SK-N-SH (cell line): ENCODE measurements around the gene RNF212B. TPM values are rescaled to one million over a fixed set of nuclear protein-coding genes. Genes with fewer than 3 reads are reported as not detected.

Experiments
- CTCF ChIA-PET: fragments of 300-600, 350-600 bp; formaldehyde crosslinking; extraction: SDS; loops from one replicate; lab custom pipeline; 2021; lab: Yijun Ruan, JAX
- POLR2A ChIA-PET: fragments of 350-600 bp; sonication (Branson Sonifier 250); formaldehyde crosslinking; extraction: SDS; loops from one replicate; lab custom pipeline; 2020; ENCODE audit warnings: antibody characterized with exemption, inconsistent platforms; lab: Yijun Ruan, JAX
- DNase-seq: peaks from one replicate; pipeline ENCODE4 v3.0.0; 2012
- H2AFZ ChIP-seq: fragments of 200-600 bp; sonication (generic); 2 replicates; pipeline ENCODE4 v1.8.1; 2016; ENCODE audit warnings: antibody characterized with exemption, mild to moderate bottlenecking, low read depth
- H3F3A ChIP-seq: fragments of 200-600 bp; sonication (generic); replicated peaks from 2 replicates; pipeline ENCODE3; 2016; ENCODE audit warnings: antibody characterized with exemption, mild to moderate bottlenecking; ENCODE audit not compliant: insufficient read depth
- H3K27ac ChIP-seq, 2 experiments: fragments of 200-500 bp in 1 of 2; fragments of 200-600 bp in 1 of 2; sonication (Bioruptor generic) in 1 of 2; sonication (generic), shearing (Covaris generic) in 1 of 2; 2 replicates each; pipeline versions ENCODE4 v1.5.1 to v1.6.1; 2014 to 2016; ENCODE audit warnings: low read depth in 2 of 2, inconsistent platforms in 1 of 2, low read length in 1 of 2, mild to moderate bottlenecking in 1 of 2, mixed read lengths in 1 of 2
- H3K27me3 ChIP-seq: fragments of 200-600 bp; sonication (generic), shearing (Covaris generic); 2 replicates; pipeline ENCODE4 v1.6.1; 2016; ENCODE audit warnings: mixed run types; ENCODE audit not compliant: insufficient read depth
- H3K36me3 ChIP-seq, 2 experiments: fragments of 200-500 bp in 1 of 2; fragments of 200-600 bp in 1 of 2; sonication (Bioruptor generic) in 1 of 2; sonication (generic) in 1 of 2; replicated peaks in 1 of 2; 2 replicates each; pipeline versions ENCODE3 to v1.5.1; 2014 to 2016; ENCODE audit warnings: low read length in 1 of 2, mild to moderate bottlenecking in 1 of 2; ENCODE audit not compliant: insufficient read depth in 2 of 2, control insufficient read depth in 1 of 2
- H3K4me1 ChIP-seq, 2 experiments: fragments of 200-500 bp in 1 of 2; fragments of 200-600 bp in 1 of 2; sonication (Bioruptor generic) in 1 of 2; sonication (generic), shearing (Covaris generic) in 1 of 2; 2 replicates each; pipeline versions ENCODE4 v1.5.1 to v1.6.1; 2014 to 2016; ENCODE audit warnings: low read depth in 1 of 2, low read length in 1 of 2, mixed run types in 1 of 2; ENCODE audit not compliant: insufficient read depth in 2 of 2, control insufficient read depth in 1 of 2
- H3K4me2 ChIP-seq: fragments of 200-600 bp; sonication (generic), shearing (Covaris generic); 2 replicates; pipeline ENCODE4 v1.6.1; 2017; ENCODE audit warnings: mixed run types
- H3K4me3 ChIP-seq, 2 experiments: fragments of 200-500 bp in 1 of 2; fragments of 200-600 bp in 1 of 2; sonication (Bioruptor generic) in 1 of 2; sonication (generic), shearing (Covaris generic) in 1 of 2; 2 replicates each; pipeline versions ENCODE4 v1.5.1 to v1.8.1; 2014 to 2016; ENCODE audit warnings: low read depth in 2 of 2, inconsistent platforms in 1 of 2, low read length in 1 of 2, mild to moderate bottlenecking in 1 of 2, mixed read lengths in 1 of 2, moderate library complexity in 1 of 2
- H3K79me2 ChIP-seq: fragments of 200-600 bp; sonication (generic); 2 replicates; pipeline ENCODE4 v1.8.1; 2017; ENCODE audit warnings: mild to moderate bottlenecking; ENCODE audit not compliant: insufficient read depth
- H3K9ac ChIP-seq: fragments of 200-600 bp; sonication (generic); 2 replicates; pipeline ENCODE4 v1.6.1; 2017; ENCODE audit warnings: mixed run types
- H3K9me2 ChIP-seq: fragments of 200-600 bp; sonication (generic); 2 replicates; pipeline ENCODE4 v1.6.1; 2017; ENCODE audit warnings: mixed run types
- H3K9me3 ChIP-seq: fragments of 200-600 bp; sonication (generic); 2 replicates; pipeline ENCODE4 v1.6.1; 2017; ENCODE audit warnings: mixed run types, mild to moderate bottlenecking, moderate library complexity
- H4K20me1 ChIP-seq: fragments of 200-600 bp; sonication (generic); 2 replicates; pipeline ENCODE4 v1.6.1; 2017; ENCODE audit warnings: mild to moderate bottlenecking, mixed run types; ENCODE audit not compliant: insufficient read depth
- CTCF ChIP-seq: fragments of 200-600 bp; sonication (generic); IDR thresholded peaks from 2 replicates; pipeline ENCODE4 v1.6.1; 2017; ENCODE audit warnings: antibody characterized with exemption, mild to moderate bottlenecking, moderate library complexity
- EP300 ChIP-seq, 2 experiments: IDR thresholded peaks; 2 replicates each; pipeline versions ENCODE4 v1.4.0 to v1.6.1; 2012; ENCODE audit warnings: borderline replicate concordance in 1 of 2, low read depth in 1 of 2, low read length in 1 of 2
- FOXM1 ChIP-seq: IDR thresholded peaks from 2 replicates; pipeline ENCODE4 v1.4.0; 2012; ENCODE audit warnings: low read depth, mild to moderate bottlenecking
- GABPA ChIP-seq: IDR thresholded peaks from 2 replicates; pipeline ENCODE4 v1.4.0; 2012; ENCODE audit warnings: low read depth, mild to moderate bottlenecking
- GATA2 ChIP-seq: sonication (generic); formaldehyde crosslinking; IDR thresholded peaks from 2 replicates; pipeline ENCODE4 v1.5.0; 2020; ENCODE audit warnings: mild to moderate bottlenecking, missing genetic modification reagents
- POLR2AphosphoS5 ChIP-seq: IDR thresholded peaks from 2 replicates; pipeline ENCODE4 v1.6.1; 2012; ENCODE audit warnings: low read depth, low read length
- RAD21 ChIP-seq: IDR thresholded peaks from 2 replicates; pipeline ENCODE4 v1.6.1; 2012; ENCODE audit warnings: mild to moderate bottlenecking, low read length
- RFX5 ChIP-seq: IDR thresholded peaks from 2 replicates; pipeline ENCODE4 v1.6.1; 2012; ENCODE audit warnings: mild to moderate bottlenecking, improper control_type of control experiment, low read length
- SIN3A ChIP-seq: IDR thresholded peaks from 2 replicates; pipeline ENCODE4 v1.6.1; 2012; ENCODE audit warnings: low read depth, mild to moderate bottlenecking, low read length, moderate library complexity, borderline replicate concordance
- SMC3 ChIP-seq: IDR thresholded peaks from 2 replicates; pipeline ENCODE4 v1.6.1; 2012; ENCODE audit warnings: low read depth, low read length, improper control_type of control experiment
- TAF1 ChIP-seq: IDR thresholded peaks from 2 replicates; pipeline ENCODE4 v1.6.1; 2012; ENCODE audit warnings: low read depth, mild to moderate bottlenecking, low read length, moderate library complexity, borderline replicate concordance
- TCF12 ChIP-seq: IDR thresholded peaks from 2 replicates; pipeline ENCODE4 v1.4.0; 2012
- USF1 ChIP-seq: IDR thresholded peaks from 2 replicates; pipeline ENCODE4 v1.4.0; 2012; ENCODE audit warnings: low read depth, borderline replicate concordance
- YY1 ChIP-seq: IDR thresholded peaks from 2 replicates; pipeline ENCODE4 v1.4.0; 2012; ENCODE audit warnings: low read depth, mild to moderate bottlenecking
- ZBTB33 ChIP-seq: IDR thresholded peaks from 2 replicates; pipeline ENCODE4 v1.4.0; 2012; ENCODE audit warnings: low read depth, borderline replicate concordance
- WGBS: methylation state at CpG from one replicate; pipeline ENCODE4 v1.1.6; 2017; ENCODE audit warnings: low lambda C conversion rate; 5-methylcytosine and 5-hydroxymethylcytosine counted together
- polyA plus RNA-seq, 3 experiments: library from polyadenylated mRNA; depleted of rRNA; stranded (reverse); fragments of >200 nt; gene quantifications; 2 replicates each; pipeline ENCODE4 v1.2.3, GENCODE V29; 2012
- TF ChIP-seq, protein P1 (sequence below): IDR thresholded peaks from 2 replicates; pipeline ENCODE4 v1.4.0; 2012; ENCODE audit warnings: low read depth

Gene RNF212B
- polyA plus RNA-seq, 1 of the 3 experiments (the other 2 are of a cell fraction), result not detected

DNA sequence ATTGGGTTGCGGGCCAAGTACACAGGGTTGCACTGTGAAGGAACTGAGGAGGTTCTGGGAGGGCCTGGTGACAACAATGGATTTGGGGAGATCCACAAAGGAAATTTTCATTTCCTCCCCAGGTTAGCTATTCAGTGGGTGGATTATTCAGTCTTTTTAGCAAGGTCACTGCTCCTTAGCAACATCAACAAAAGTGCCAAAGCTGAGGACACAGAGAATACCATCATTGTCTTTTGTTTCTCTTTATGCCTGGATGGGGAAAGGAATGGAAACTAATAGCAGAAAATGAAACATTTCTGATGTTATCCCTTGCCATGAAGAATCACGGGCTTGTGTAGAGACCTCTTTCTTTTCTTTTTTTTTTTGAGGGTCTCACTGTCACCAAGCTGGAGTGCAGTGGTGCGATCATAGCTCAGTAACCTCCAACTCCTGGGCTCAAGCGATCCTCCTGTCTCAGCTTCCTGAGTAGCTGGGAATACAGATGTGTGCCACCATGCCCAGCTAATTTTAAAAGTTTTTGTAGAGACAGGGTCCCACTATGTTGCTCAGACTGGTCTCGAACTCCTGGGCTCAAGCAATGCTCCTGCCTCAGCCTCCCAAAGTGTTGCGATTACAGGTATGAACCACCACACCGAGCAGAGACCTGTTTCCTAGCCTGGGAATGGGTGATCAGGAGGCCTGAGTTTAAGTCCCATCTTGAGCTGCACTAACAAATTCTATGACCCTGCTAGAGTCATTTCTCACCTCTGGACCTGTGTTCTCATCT lies 58.5 kb downstream of the RNF212B start:
- 89% methylated on average over 5 of the region's 7 CpGs for whole genome bisulfite sequencing
- POLR2A ChIA-PET, result interaction anchor here (1.8 kb wide), 1 partner anchor 10 kb away, joined by 4 read pairs; no protein-coding TSS in a partner anchor

More for the DNA sequence above, 58.5 kb downstream of the RNF212B start:
- H3K27ac ChIP-seq, result no peak overlapping the region
- H2AFZ ChIP-seq, result no peak overlapping the region
- no peaks in the 10 kb centered on the region for H4K20me1 ChIP-seq
- peaks cover 10% of the 10 kb centered on the region for H3F3A ChIP-seq
- no peak for DNase-seq
- peaks cover 13 to 17% of the 10 kb centered on the region in 2 experiments; a peak in 3 of 4 replicates for H3K4me1 ChIP-seq
- no peaks in the 10 kb centered on the region for H3K9me3 ChIP-seq
- H3K27me3 ChIP-seq, result no peaks in the 10 kb centered on the region
- CTCF ChIA-PET, result interaction anchor here (0.6 to 4.1 kb wide), 12 partner anchors 9 to 228 kb away, joined by 3 to 21 read pairs (median 6); partner anchors contain the start of gene HOMEZ
- peaks cover 6% of the 10 kb centered on the region; the same call in 1 of the 2 replicates for H3K79me2 ChIP-seq
- no peak overlapping the region for H3K4me2 ChIP-seq
- no peaks in the 10 kb centered on the region for H3K9me2 ChIP-seq
- no peak overlapping the region for H3K9ac ChIP-seq
- TF ChIP-seq ZBTB33, result no peak
- no peak for TF ChIP-seq RAD21
- TF ChIP-seq CTCF, result no peak
- no peak for TF ChIP-seq POLR2AphosphoS5
- no peak for TF ChIP-seq EP300 (IDR thresholded peaks at IDR 0.05; ENCODE audit: borderline replicate concordance in 1 of 2, low read depth in 1 of 2, low read length in 1 of 2)
- no peak for TF ChIP-seq TAF1
- TF ChIP-seq GATA2, result no peak
- TF ChIP-seq RFX5, result no peak
- TF ChIP-seq SIN3A, result no peak
- TF ChIP-seq GABPA, result no peak
- TF ChIP-seq YY1, result no peak
- TF ChIP-seq TCF12, result no peak
- no peak for TF ChIP-seq USF1
- TF ChIP-seq FOXM1, result no peak
- TF ChIP-seq SMC3, result no peak
- TF ChIP-seq, protein P1, sequence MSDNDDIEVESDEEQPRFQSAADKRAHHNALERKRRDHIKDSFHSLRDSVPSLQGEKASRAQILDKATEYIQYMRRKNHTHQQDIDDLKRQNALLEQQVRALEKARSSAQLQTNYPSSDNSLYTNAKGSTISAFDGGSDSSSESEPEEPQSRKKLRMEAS, result no peak
- H3K4me3 ChIP-seq, result no peak overlapping the region
- peaks cover 0 to 3% of the 10 kb centered on the region in 2 experiments for H3K36me3 ChIP-seq
